ENCODE data around the gene UBE2N.
"Not testable (repeated sequence)": the region's sequence is repeated elsewhere in the genome, so short reads cannot be mapped to it uniquely, and the experiment has no call there.

UBE2N gene

DNA sequence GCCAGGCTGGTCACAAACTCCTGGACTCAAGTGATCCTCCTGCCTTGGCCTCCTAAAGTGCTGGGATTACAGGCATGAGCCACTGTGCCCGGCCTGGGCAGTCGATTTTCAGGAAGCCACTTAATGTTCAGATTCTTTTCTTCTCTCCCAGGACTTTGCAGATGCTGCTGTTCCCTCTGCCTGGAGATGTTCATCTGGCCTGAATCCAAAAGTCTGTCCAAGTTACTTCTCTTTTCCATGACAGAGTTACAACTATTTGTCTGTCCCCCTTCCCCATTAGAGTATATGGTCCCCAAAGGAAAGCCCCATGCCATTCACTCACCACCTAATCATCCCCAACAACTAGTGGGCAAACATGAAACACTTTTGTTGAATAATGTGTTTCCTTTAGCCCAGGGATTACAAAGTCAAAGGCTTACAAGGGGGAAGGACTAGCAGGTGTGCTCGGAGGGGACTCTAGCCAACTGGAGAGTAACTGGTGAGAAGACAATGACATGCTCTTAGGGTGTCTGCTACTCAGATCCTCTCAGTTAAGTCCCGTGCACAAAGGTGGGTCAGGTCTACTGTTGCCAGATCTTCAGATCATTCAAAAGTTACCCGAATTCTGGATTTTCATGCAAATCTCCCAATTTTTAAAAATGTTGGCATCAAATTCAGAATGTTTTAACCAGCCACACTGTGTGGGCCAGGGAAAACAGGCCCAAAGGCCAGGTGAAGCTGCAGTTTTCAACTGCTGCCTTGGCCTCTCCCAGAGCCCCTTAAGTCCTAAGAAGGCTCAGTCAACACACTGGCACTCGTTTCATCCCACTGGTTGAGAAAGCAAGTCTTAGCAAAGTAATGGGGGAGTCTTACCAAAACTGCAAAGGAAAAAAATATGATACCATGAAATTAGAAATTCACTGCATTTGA is 34.4 kb downstream of the UBE2N start:
- DNase-seq (ENCODE audit: low spot score): no peak
- TF ChIP-seq, protein P1, sequence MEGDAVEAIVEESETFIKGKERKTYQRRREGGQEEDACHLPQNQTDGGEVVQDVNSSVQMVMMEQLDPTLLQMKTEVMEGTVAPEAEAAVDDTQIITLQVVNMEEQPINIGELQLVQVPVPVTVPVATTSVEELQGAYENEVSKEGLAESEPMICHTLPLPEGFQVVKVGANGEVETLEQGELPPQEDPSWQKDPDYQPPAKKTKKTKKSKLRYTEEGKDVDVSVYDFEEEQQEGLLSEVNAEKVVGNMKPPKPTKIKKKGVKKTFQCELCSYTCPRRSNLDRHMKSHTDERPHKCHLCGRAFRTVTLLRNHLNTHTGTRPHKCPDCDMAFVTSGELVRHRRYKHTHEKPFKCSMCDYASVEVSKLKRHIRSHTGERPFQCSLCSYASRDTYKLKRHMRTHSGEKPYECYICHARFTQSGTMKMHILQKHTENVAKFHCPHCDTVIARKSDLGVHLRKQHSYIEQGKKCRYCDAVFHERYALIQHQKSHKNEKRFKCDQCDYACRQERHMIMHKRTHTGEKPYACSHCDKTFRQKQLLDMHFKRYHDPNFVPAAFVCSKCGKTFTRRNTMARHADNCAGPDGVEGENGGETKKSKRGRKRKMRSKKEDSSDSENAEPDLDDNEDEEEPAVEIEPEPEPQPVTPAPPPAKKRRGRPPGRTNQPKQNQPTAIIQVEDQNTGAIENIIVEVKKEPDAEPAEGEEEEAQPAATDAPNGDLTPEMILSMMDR (IDR thresholded peaks at IDR 0.05; ENCODE audit: extremely low read depth, missing control alignments): no peak

DNA sequence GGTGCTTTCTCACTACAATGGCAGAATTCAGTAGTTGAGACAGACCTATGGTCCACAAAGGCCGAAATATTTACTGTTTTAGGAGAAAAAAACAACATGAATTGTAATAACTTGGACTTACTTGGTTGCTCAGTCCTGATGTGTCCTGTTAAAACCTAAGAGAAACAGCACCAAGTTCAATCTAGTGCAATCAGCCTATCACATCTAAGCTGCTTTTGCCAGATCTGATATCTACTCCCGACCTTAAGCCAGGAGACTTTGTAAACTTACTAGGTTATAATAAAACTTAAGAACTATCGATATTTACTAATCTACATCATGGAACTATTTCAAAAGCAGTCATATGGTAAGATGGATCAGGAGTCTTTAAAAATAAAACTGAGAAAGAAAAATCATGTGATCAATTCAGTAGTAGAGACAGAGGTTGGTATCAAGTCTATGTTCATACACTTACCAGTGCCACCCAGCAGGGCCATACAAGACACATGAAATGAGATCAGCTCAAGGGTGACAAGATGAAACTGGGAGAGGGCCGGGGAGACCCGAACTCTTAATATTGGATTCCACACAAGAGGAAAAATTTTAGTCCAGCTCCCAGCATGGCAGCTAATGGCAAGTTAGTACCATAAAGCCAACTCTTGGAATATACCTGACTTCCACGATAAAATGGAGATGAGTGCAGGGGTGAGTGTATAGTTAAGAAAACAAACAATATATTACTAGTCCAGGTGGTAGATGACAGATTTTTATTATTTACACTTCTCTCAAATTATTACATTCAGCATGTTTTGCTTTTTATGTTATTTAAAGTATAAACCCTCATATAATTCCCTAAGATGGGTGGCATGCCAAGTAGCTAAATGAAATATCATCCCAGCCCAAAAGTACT is 36.5 kb downstream of the UBE2N start:
- no peak for DNase-seq (ENCODE audit: low spot score)
- TF ChIP-seq, protein P1 (IDR thresholded peaks at IDR 0.05; ENCODE audit: extremely low read depth, missing control alignments): no peak

DNA sequence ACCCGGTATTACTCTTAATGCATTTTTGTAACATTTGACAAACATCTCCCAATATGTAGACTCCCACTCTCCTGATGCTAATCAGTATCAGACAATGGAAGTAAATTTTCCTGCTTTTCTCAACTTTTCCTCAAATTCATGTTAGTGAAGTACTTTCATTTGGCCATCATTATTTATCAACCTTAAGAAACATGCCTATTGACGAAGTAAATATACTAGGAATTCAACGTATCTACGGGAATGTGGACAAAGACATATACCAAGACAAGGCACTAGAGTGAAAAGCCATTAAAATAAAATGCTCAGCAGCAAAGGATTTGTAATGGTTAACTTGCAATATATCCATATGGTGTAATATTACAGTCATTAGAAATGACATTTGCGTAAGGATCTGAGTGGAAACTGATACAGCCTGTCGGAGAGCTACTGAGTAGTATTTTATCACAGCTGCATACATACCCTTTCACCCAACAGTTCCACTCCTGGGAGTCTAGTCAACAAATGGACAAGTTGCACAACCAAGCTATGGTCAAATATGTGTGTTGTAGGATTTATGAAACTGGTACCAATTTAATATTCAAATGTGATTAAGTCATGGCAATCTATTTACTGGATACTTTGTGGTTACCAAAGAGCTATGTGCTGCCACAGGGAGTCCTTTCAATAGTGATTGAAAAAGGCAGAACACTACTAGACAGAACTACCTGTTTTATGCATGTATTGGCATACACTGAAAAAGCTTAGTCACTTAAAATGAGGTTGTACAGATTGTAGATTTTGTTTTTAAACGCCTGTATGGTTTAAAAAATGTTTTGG is 37.6 kb downstream of the UBE2N start:
- no peak for DNase-seq (ENCODE audit: low spot score)

DNA sequence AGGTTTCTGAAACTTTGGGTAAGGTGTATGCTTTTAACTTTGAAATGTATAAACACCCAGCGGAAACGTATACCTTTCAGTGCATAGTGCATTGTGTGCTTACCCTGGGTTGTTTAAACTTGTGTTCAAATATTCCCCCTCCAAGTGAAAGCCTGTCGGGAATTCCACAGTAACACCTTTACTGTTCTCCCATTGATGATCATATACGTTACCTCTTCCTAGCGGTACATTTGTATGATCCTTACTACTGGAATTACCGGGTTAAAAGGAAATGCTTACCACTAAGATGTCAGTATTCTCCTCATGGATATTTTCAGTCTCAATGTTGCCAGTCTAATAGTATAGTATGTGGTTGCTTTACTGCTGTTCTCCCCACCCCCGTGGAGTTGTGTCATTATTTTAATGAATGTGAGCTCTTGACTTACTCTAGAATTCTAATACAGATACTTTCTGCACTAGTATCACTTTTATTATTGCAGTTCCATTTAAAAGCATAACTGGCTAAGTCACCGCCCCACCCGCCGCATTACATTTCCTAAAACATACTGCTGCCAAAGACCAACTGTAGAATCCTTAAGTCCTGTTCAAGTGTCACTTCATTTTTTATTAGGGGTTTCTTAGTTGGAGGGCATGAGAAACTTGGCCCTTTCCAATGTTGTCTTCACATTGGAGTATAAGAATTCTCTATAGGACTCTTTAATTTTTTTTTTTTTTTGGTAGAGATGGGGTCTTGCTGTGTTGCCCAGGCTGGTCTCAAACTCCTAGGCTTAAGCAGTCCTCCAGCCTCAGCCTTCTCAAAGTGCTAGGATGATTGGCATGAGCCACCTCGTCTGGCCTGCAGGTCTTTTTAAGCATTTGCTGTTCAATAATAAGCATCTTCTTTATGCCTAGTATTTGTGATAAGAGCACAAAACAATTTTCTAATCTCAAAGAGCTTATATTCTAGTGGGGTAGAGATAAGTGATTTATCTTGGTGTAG is 39.1 kb downstream of the UBE2N start:
- no peak for DNase-seq (ENCODE audit: low spot score)
- TF ChIP-seq, protein P1 (IDR thresholded peaks at IDR 0.05; ENCODE audit: extremely low read depth, missing control alignments): no peak

More for the DNA sequence above, 37.6 kb downstream of the UBE2N start:
- TF ChIP-seq, protein P1 (IDR thresholded peaks at IDR 0.05; ENCODE audit: extremely low read depth, missing control alignments): no peak

DNA sequence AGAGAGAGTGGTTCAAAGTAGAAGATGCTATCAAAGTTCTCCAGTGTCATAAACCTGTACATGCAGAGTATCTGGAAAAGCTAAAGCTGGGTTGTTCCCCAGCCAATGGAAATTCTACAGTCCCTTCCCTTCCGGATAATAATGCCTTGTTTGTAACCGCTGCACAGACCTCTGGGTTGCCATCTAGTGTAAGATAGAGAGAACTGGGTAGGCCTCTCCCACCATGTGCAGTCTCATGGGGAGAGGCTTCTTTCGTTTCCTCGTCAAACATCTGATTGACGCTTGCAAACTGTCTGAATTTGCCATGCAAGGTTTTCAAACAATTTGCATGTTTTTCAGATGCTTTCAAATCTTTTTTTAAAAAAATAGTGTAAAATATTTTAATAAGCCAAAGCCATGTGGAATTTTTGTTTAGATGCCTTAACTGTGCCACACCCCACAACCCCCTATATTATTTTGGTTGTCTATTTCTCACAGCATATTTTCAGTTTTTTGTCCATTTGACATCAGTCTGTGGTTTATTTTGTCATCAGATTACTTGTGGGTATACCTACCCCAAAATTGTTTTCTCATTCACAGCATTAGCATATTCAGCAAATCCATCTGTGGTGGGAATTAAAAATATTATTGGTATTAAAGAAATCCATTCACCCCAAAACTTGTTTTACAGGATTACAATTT is 42.4 kb downstream of the UBE2N start:
- DNase-seq (ENCODE audit: low spot score): not testable (repeated sequence)

DNA sequence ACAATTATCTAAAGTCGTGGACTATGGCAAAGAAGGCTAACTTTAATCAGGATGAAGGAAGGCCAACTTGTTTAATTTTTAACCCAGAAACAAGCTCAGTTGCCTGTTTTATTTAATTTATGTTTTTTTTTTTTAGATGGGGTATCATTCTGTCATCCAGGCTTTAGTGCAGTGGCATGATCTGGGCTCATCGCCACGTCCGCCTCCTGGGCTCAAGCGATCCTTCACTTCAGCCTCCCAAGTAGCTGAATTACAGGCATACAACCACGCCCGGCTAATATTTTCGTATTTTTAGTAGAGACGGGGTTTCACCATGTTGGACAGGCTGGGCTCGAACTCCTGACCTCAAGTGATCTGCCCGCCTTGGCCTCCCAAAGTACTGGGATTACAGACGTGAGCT is 44.3 kb downstream of the UBE2N start:
- no peak for DNase-seq (ENCODE audit: low spot score)
- TF ChIP-seq, protein P1 (IDR thresholded peaks at IDR 0.05; ENCODE audit: extremely low read depth, missing control alignments): no peak
